GM12878 (cell line): ENCODE data around the gene CATSPER4.

Experiments
- CBFB ChIP-seq: IDR thresholded peaks from 2 replicates; pipeline ENCODE4 v1.6.1; 2016; ENCODE audit warnings: antibody characterized with exemption, low read depth
- POLR2A ChIP-seq: IDR thresholded peaks from 2 replicates; pipeline ENCODE4 v1.6.1; 2011; ENCODE audit warnings: low read depth, mild to moderate bottlenecking, low read length

- TF ChIP-seq CBFB (no peak), POLR2A (no peak)
Measured at GRCh38 chr1:26224606-26225005, 34.2 kb downstream of the CATSPER4 start.
